HCT116 (cell line): Measurements from ENCODE around the gene ACTR3C. TPM values are rescaled to one million over a fixed set of nuclear protein-coding genes. Genes with fewer than 3 reads are reported as not detected.

Experiments used
- ATAC-seq: fragments of 200-7000 bp; cut with Tn5 transposase; 2 replicates; pipeline ENCODE4 v1.9.1; 2020; ENCODE audit warnings: mild to moderate bottlenecking, moderate library complexity
- BruUV-seq: library from RNA; stranded (reverse); fragments of 400-500 nt; replicated peaks from 2 replicates; lab custom pipeline; 2021; lab: Mats Ljungman, UMichigan
- CTCF ChIA-PET: fragments of 300-600 bp; sonication (Branson Sonifier 250); formaldehyde crosslinking; loops from one replicate; lab custom pipeline; 2021; ENCODE audit warnings: antibody characterized with exemption; lab: Charles Lee
- POLR2A ChIA-PET: fragments of 300-600, 350-600 bp; sonication (Branson Sonifier 250); formaldehyde crosslinking; loops from one replicate; lab custom pipeline; 2021; ENCODE audit warnings: antibody characterized with exemption; lab: Charles Lee
- RAD21 ChIA-PET, 2 experiments: fragments of 300-600 bp; sonication (Branson Sonifier 250); formaldehyde crosslinking; loops; one replicate each; lab custom pipeline; 2023; ENCODE audit warnings: low total read pairs in 2 of 2; ENCODE audit not compliant: uncharacterized antibody in 2 of 2, unreplicated experiment in 2 of 2, low non-redundant PET in 1 of 2; lab: Charles Lee
- DNase-seq: peaks from one replicate; pipeline ENCODE4 v3.0.0-alpha.2; 2010; ENCODE audit warnings: low read depth, low spot score
- H2AFZ ChIP-seq: fragments of 200-600 bp; shearing (Covaris generic), sonication (generic); 2 replicates; pipeline ENCODE4 v1.6.1; 2017; ENCODE audit warnings: low read depth, mixed run types, mixed read lengths, antibody characterized with exemption, low read length; ENCODE audit not compliant: poor library complexity, severe bottlenecking
- H3K27ac ChIP-seq: 2 replicates; pipeline ENCODE4 v1.5.1; 2012; ENCODE audit warnings: low read depth, low read length
- H3K27me3 ChIP-seq: fragments of 200-600 bp; sonication (generic); 2 replicates; pipeline ENCODE4 v1.6.1; 2016; ENCODE audit warnings: mixed run types, low read length, mixed read lengths; ENCODE audit not compliant: insufficient read depth
- H3K36me3 ChIP-seq, 2 experiments: fragments of 200-500 bp in 1 of 2; fragments of 200-600 bp in 1 of 2; sonication (Bioruptor generic) in 1 of 2; sonication (generic) in 1 of 2; 2 replicates each; pipeline versions ENCODE4 v1.5.1 to v1.6.1; 2014 to 2016; ENCODE audit warnings: low read length in 2 of 2, inconsistent platforms in 1 of 2, mixed read lengths in 1 of 2, mixed run types in 1 of 2; ENCODE audit not compliant: insufficient read depth in 2 of 2, control insufficient read depth in 1 of 2
- H3K4me1 ChIP-seq, 2 experiments: fragments of 200-600 bp in 1 of 2; sonication (generic) in 1 of 2; 2 replicates each; pipeline versions ENCODE4 v1.5.1 to v1.6.1; 2012 to 2017; ENCODE audit warnings: low read length in 2 of 2, inconsistent platforms in 1 of 2, mild to moderate bottlenecking in 1 of 2, mixed read lengths in 1 of 2, mixed run types in 1 of 2, moderate library complexity in 1 of 2; ENCODE audit not compliant: insufficient read depth in 2 of 2, control insufficient read depth in 1 of 2
- H3K4me2 ChIP-seq: fragments of 200-600 bp; sonication (generic); 2 replicates; pipeline ENCODE4 v1.6.1; 2017; ENCODE audit warnings: mixed run types, low read length, mixed read lengths
- H3K4me3 ChIP-seq, 2 experiments: fragments of 200-600 bp in 1 of 2; sonication (generic) in 1 of 2; replicated peaks in 1 of 2; 2 replicates each; pipeline ENCODE4 v1.5.1; 2011 to 2016; ENCODE audit warnings: low read length in 2 of 2, control low read depth in 1 of 2, low read depth in 1 of 2, mild to moderate bottlenecking in 1 of 2, mixed read lengths in 1 of 2, mixed run types in 1 of 2
- H3K79me2 ChIP-seq: fragments of 200-600 bp; sonication (generic); 2 replicates; pipeline ENCODE4 v1.6.1; 2017; ENCODE audit warnings: mild to moderate bottlenecking, mixed run types, low read length, moderate library complexity, mixed read lengths; ENCODE audit not compliant: insufficient read depth
- H3K9ac ChIP-seq: fragments of 200-600 bp; sonication (generic); 2 replicates; pipeline ENCODE4 v1.6.1; 2016; ENCODE audit warnings: low read length, mixed read lengths
- H3K9me2 ChIP-seq: fragments of 200-600 bp; sonication (generic), shearing (Covaris generic); 2 replicates; pipeline ENCODE4 v1.6.1; 2017; ENCODE audit warnings: mixed run types, mild to moderate bottlenecking, moderate library complexity; ENCODE audit not compliant: insufficient read depth
- H3K9me3 ChIP-seq, 2 experiments: fragments of 200-500 bp in 1 of 2; fragments of 200-600 bp in 1 of 2; sonication (Bioruptor generic) in 1 of 2; sonication (generic) in 1 of 2; 2 replicates each; pipeline ENCODE4 v1.6.1; 2014 to 2017; ENCODE audit warnings: low read length in 2 of 2, mixed read lengths in 2 of 2, inconsistent platforms in 1 of 2, low read depth in 1 of 2, mild to moderate bottlenecking in 1 of 2, mixed run types in 1 of 2, moderate library complexity in 1 of 2; ENCODE audit not compliant: control insufficient read depth in 1 of 2, insufficient read depth in 1 of 2
- H4K20me1 ChIP-seq: fragments of 200-600 bp; sonication (generic), shearing (Covaris generic); 2 replicates; pipeline ENCODE4 v1.6.1; 2017; ENCODE audit warnings: mixed run types, mild to moderate bottlenecking, moderate library complexity; ENCODE audit not compliant: insufficient read depth
- EGR1 ChIP-seq: IDR thresholded peaks from 2 replicates; pipeline ENCODE4 v1.6.1; 2012; ENCODE audit warnings: low read depth
- ELF1 ChIP-seq: IDR thresholded peaks from 2 replicates; pipeline ENCODE4 v1.6.1; 2012; ENCODE audit warnings: low read depth, borderline replicate concordance
- EZH2 ChIP-seq: fragments of 200-600 bp; sonication (generic); IDR thresholded peaks from 2 replicates; pipeline ENCODE4 v1.6.1; 2017; ENCODE audit warnings: antibody characterized with exemption, mixed run types
- EZH2phosphoT487 ChIP-seq: fragments of 200-600 bp; IDR thresholded peaks from 2 replicates; pipeline ENCODE4 v1.6.1; 2018; ENCODE audit warnings: antibody characterized with exemption, borderline replicate concordance
- JUND ChIP-seq: IDR thresholded peaks from 2 replicates; pipeline ENCODE4 v1.6.1; 2012
- SIN3A ChIP-seq: IDR thresholded peaks from 2 replicates; pipeline ENCODE4 v1.6.1; 2012; ENCODE audit warnings: low read depth
- ZBTB33 ChIP-seq: IDR thresholded peaks from 2 replicates; pipeline ENCODE4 v1.6.1; 2011; ENCODE audit warnings: mild to moderate bottlenecking, low read length, moderate library complexity; ENCODE audit not compliant: insufficient replicate concordance; ENCODE audit errors: extremely low read depth
- ZNF274 ChIP-seq: fragments of 200-500 bp; sonication (Bioruptor generic); IDR thresholded peaks from 2 replicates; pipeline ENCODE4 v1.6.1; 2014; ENCODE audit warnings: mild to moderate bottlenecking, low read depth, low read length, inconsistent platforms
- intact Hi-C: fragments of 100-400 bp; cut with micrococcal nuclease; formaldehyde crosslinking; loops from 2 replicates; pipeline ENCODE4 v1.10.0; 2022
- total RNA-seq: library from RNA; stranded (reverse); gene quantifications from one replicate; pipeline ENCODE4 v1.2.1, GENCODE V29; 2021; ENCODE audit not compliant: unreplicated experiment

Gene ACTR3C
- total RNA-seq, 1 experiment from 2014 or later = 2.0 TPM

GRCh38 chr7:150363872-150364271, 40.5 kb upstream of the ACTR3C start:
- Histone ChIP-seq H3K27ac (no peak overlapping the region), H3K4me2 (no peak overlapping the region), H4K20me1 (no peaks in the 10 kb centered on the region), H3K9me2 (no peaks in the 10 kb centered on the region), H3K9ac (no peak overlapping the region), H3K4me1 (peaks cover 8 to 15% of the 10 kb centered on the region in 2 experiments), H3K36me3 (no peaks in the 10 kb centered on the region), H2AFZ (no peak overlapping the region), H3K79me2 (peaks cover 4% of the 10 kb centered on the region), H3K4me3 (no peak overlapping the region), H3K9me3 (no peaks in the 10 kb centered on the region), H3K27me3 (no peaks in the 10 kb centered on the region)
- ATAC-seq (no peak), DNase-seq (no peak)
- no peak for TF ChIP-seq ZBTB33
- TF ChIP-seq SIN3A = no peak
- TF ChIP-seq EGR1 = no peak
- no peak for TF ChIP-seq ELF1
- no peak for TF ChIP-seq EZH2phosphoT487
- RAD21 ChIA-PET = no interaction called here
- POLR2A ChIA-PET = no interaction called here
- CTCF ChIA-PET = no interaction called here
- intact Hi-C loops = loop anchor here (10.0 kb wide), 1 partner anchor 59 kb away; no protein-coding TSS in a partner anchor
- no TSS peak for BruUV-seq

- no peak for ATAC-seq
- no TSS peak for BruUV-seq
- H3K79me2 ChIP-seq = no peaks in the 10 kb centered on the region
Measured at GRCh38 chr7:150363370-150363769, 40.0 kb upstream of the ACTR3C start.

More at GRCh38 chr7:150363370-150363769, 40.0 kb upstream of the ACTR3C start:
- CTCF ChIA-PET = no interaction called here
- Histone ChIP-seq H3K9me3 (no peaks in the 10 kb centered on the region), H3K9me2 (no peaks in the 10 kb centered on the region), H3K27ac (no peak overlapping the region), H3K27me3 (no peaks in the 10 kb centered on the region), H4K20me1 (no peaks in the 10 kb centered on the region), H3K4me1 (peaks cover 8 to 13% of the 10 kb centered on the region in 2 experiments), H3K36me3 (no peaks in the 10 kb centered on the region), H3K4me2 (no peak overlapping the region), H3K4me3 (no peak overlapping the region), H3K9ac (no peak overlapping the region), H2AFZ (no peak overlapping the region)
- RAD21 ChIA-PET = no interaction called here
- TF ChIP-seq JUND (no peak), EZH2 (no peak), ZNF274 (no peak)
- intact Hi-C loops = loop anchor here (10.0 kb wide), 1 partner anchor 59 kb away; no protein-coding TSS in a partner anchor
- POLR2A ChIA-PET = no interaction called here
- DNase-seq = no peak
